Measurements from ENCODE around the gene CTXN3.
"Not testable (repeated sequence)": the region's sequence is repeated elsewhere in the genome, so short reads cannot be mapped to it uniquely, and the experiment has no call there.

DNA sequence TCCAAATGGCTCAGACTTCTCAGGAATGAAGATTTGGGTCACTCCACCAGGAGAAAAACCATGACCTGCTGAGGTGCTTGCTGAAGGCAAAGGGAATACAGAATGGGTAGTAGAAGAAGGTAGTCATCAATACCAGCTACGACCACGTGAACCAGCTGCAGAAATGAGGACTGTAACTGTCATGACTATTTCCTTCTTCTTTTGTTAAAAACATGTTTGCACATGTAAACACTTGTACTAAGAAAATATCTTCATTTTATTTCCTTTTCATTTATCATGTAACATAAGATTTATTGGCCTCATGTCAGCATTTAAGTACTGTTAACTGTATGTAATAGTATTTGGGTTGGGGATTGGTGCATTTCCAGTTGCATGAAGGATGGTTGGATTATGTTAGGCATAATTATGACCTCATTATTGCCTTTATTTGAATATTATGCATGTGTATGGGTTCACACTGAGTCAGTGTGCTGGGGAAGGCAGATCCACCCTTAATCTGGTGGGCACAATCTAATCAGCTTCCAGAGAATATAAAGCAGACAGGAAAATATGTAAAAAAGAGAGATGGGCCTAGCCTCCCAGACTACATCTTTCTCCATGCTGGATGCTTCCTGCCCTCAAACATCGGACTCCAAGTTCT, 30.9 kb downstream of the CTXN3 start:
- TF ChIP-seq, protein P1, sequence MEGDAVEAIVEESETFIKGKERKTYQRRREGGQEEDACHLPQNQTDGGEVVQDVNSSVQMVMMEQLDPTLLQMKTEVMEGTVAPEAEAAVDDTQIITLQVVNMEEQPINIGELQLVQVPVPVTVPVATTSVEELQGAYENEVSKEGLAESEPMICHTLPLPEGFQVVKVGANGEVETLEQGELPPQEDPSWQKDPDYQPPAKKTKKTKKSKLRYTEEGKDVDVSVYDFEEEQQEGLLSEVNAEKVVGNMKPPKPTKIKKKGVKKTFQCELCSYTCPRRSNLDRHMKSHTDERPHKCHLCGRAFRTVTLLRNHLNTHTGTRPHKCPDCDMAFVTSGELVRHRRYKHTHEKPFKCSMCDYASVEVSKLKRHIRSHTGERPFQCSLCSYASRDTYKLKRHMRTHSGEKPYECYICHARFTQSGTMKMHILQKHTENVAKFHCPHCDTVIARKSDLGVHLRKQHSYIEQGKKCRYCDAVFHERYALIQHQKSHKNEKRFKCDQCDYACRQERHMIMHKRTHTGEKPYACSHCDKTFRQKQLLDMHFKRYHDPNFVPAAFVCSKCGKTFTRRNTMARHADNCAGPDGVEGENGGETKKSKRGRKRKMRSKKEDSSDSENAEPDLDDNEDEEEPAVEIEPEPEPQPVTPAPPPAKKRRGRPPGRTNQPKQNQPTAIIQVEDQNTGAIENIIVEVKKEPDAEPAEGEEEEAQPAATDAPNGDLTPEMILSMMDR (IDR thresholded peaks at IDR 0.05), result not testable (repeated sequence)
- not testable (repeated sequence) for TF ChIP-seq POLR2A (IDR thresholded peaks at IDR 0.05)
